Measurements from ENCODE around the gene PCBD1. TPM values are rescaled to one million over a fixed set of nuclear protein-coding genes. Genes with fewer than 3 reads are reported as not detected.

The PCBD1 gene
- polyA plus RNA-seq, 2 of the 4 experiments (the other 2 are of a cell fraction), result 169 to 211 TPM

- no peak for FAIRE-seq
These were observed 29.3 kb upstream of the PCBD1 start for GRCh38 chr10:70917635-70918034.

GRCh38 chr10:70917226-70917625 is 28.9 kb upstream of the PCBD1 start:
- ChIA-PET POLR2A (no interaction called here), CTCF (interaction anchor here (0.9 to 2.5 kb wide), 6 partner anchors 9 to 351 kb away, joined by 3 to 16 read pairs (median 4); no protein-coding TSS in a partner anchor)
- WGBS (ENCODE audit: missing lambda C conversion rate), result 64% methylated on average over 5 of the region's 5 CpGs
- H3K4me3 ChIP-seq, result no peak overlapping the region
- H3K4me2 ChIP-seq, result no peak overlapping the region
- H3K9me3 ChIP-seq, result no peaks in the 10 kb centered on the region
- TF ChIP-seq ZNF302 (CRISPR knock-in tag; IDR thresholded peaks at IDR 0.05) (no peak), REST (IDR thresholded peaks at IDR 0.05) (no peak), RARB (CRISPR knock-in tag; IDR thresholded peaks at IDR 0.05) (no peak), RCOR1 (IDR thresholded peaks at IDR 0.05; ENCODE audit: low read depth, low read length) (no peak), BCL3 (IDR thresholded peaks at IDR 0.05) (no peak), CHD2 (IDR thresholded peaks at IDR 0.05; ENCODE audit: low read length, partially characterized antibody) (no peak), MAZ (IDR thresholded peaks at IDR 0.05; ENCODE audit: borderline replicate concordance, low read depth, low read length) (no peak), EHMT2 (IDR thresholded peaks at IDR 0.05; ENCODE audit: low read depth) (no peak), HOXA7 (CRISPR knock-in tag; IDR thresholded peaks at IDR 0.05) (no peak), NFE2L2 (conservative IDR thresholded peaks at IDR 0.05; ENCODE audit: low read length) (no peak), KDM5A (IDR thresholded peaks at IDR 0.05) (no peak)
- H3K4me1 ChIP-seq, result no peaks in the 10 kb centered on the region
- FAIRE-seq, result no peak
- no peak for ATAC-seq
- DNase-seq (ENCODE audit: low read depth in 1 of 2, low spot score in 1 of 2), result no peak
- H3K27ac ChIP-seq, result no peak overlapping the region

More at GRCh38 chr10:70917635-70918034, 29.3 kb upstream of the PCBD1 start:
- CTCF ChIA-PET, result interaction anchor here (1.2 to 2.5 kb wide), 2 partner anchors 14 to 350 kb away, joined by 4 to 12 read pairs; no protein-coding TSS in a partner anchor
- TF ChIP-seq MAFK (IDR thresholded peaks at IDR 0.05; ENCODE audit: partially characterized antibody) (peak; percentile 56), KDM1A (IDR thresholded peaks at IDR 0.05; ENCODE audit: low read depth) (no peak)
- no peak overlapping the region for H3K4me2 ChIP-seq
- POLR2A ChIA-PET, result no interaction called here
- no peaks in the 10 kb centered on the region for H3K4me1 ChIP-seq
- H3K4me3 ChIP-seq, result no peak overlapping the region
- DNase-seq (ENCODE audit: low read depth in 1 of 2, low spot score in 1 of 2) (no peak), ATAC-seq (no peak; a peak in 1 of 6 replicates)
- no peaks in the 10 kb centered on the region for H3K9me3 ChIP-seq
- no peak overlapping the region for H3K27ac ChIP-seq
- 42% methylated on average over 9 of the region's 10 CpGs for WGBS (ENCODE audit: missing lambda C conversion rate)

GRCh38 chr10:70916241-70916640 is 27.9 kb upstream of the PCBD1 start:
- H3K4me1 ChIP-seq, result no peaks in the 10 kb centered on the region

More at GRCh38 chr10:70916241-70916640, 27.9 kb upstream of the PCBD1 start:
- POLR2A ChIA-PET, result no interaction called here
- H3K4me2 ChIP-seq, result no peak overlapping the region
- 35% methylated on average over 6 of the region's 6 CpGs for WGBS (ENCODE audit: missing lambda C conversion rate)
- no peak overlapping the region for H3K27ac ChIP-seq
- no peak overlapping the region for H3K4me3 ChIP-seq
- ATAC-seq (no peak), FAIRE-seq (no peak), DNase-seq (ENCODE audit: low read depth in 1 of 2, low spot score in 1 of 2) (no peak)
- TF ChIP-seq RAD21 (conservative IDR thresholded peaks at IDR 0.05 in 1 of 2, IDR thresholded peaks at IDR 0.05 in 1 of 2), result no peak
- no peak for TF ChIP-seq TP53 (CRISPR knock-in tag; IDR thresholded peaks at IDR 0.05)
- no peak for TF ChIP-seq E2F6 (IDR thresholded peaks at IDR 0.05; ENCODE audit: borderline replicate concordance, low read depth)
- no peak for TF ChIP-seq NR3C1 (IDR thresholded peaks at IDR 0.05)
- TF ChIP-seq MAFK (IDR thresholded peaks at IDR 0.05; ENCODE audit: partially characterized antibody), result no peak
- TF ChIP-seq HES2 (IDR thresholded peaks at IDR 0.05), result no peak
- TF ChIP-seq ELK1 (IDR thresholded peaks at IDR 0.05; ENCODE audit: low read depth, low read length), result no peak
- TF ChIP-seq HOXB5 (CRISPR knock-in tag; IDR thresholded peaks at IDR 0.05), result no peak
- no peak for TF ChIP-seq SMC3 (IDR thresholded peaks at IDR 0.05)
- TF ChIP-seq EHMT2 (IDR thresholded peaks at IDR 0.05; ENCODE audit: low read depth), result no peak
- no peak for TF ChIP-seq USF2 (IDR thresholded peaks at IDR 0.05)
- no peak for TF ChIP-seq FOSB (CRISPR knock-in tag; IDR thresholded peaks at IDR 0.05)
- no peaks in the 10 kb centered on the region for H3K9me3 ChIP-seq
- CTCF ChIA-PET, result interaction anchor here (0.9 to 2.5 kb wide), 5 partner anchors 10 to 293 kb away, joined by 3 to 16 read pairs (median 3); no protein-coding TSS in a partner anchor
